Upper lobe of left lung (tissue), 4 donors: ENCODE measurements around the gene PRSS33.

Experiments used
- CTCF ChIP-seq, 6 experiments: fragments of 450-650 bp in 4 of 6; fragments of 200-600 bp in 2 of 6; sonication (generic) in 2 of 6; IDR thresholded peaks; one replicate each; pipeline ENCODE4 v1.5.1; 2016 to 2019; ENCODE audit warnings: antibody characterized with exemption in 6 of 6
- EP300 ChIP-seq, 4 donors: sonication (generic); formaldehyde crosslinking; IDR thresholded peaks; one replicate each; pipeline ENCODE4 v1.5.1; 2017; ENCODE audit warnings: antibody characterized with exemption in 4 of 4, control low read depth in 2 of 4
- POLR2A ChIP-seq, 4 donors: fragments of 450-650 bp; IDR thresholded peaks; one replicate each; pipeline ENCODE4 v1.5.1; 2016 to 2017; ENCODE audit warnings: antibody characterized with exemption in 4 of 4, mild to moderate bottlenecking in 2 of 4
- POLR2AphosphoS5 ChIP-seq, 2 donors: sonication (generic); formaldehyde crosslinking; IDR thresholded peaks; one replicate each; pipeline ENCODE4 v1.5.1; 2017; ENCODE audit warnings: antibody characterized with exemption in 2 of 2

- TF ChIP-seq POLR2AphosphoS5 (IDR thresholded peaks at IDR 0.05), result no peak
- no peak for TF ChIP-seq CTCF (IDR thresholded peaks at IDR 0.05)
- TF ChIP-seq POLR2A (IDR thresholded peaks at IDR 0.05), result no peak
- no peak for TF ChIP-seq EP300 (IDR thresholded peaks at IDR 0.05)
These were observed 30.9 kb downstream of the PRSS33 start for GRCh38 chr16:2756288-2757015.
